ENCODE data around the gene KCNH6.

The KCNH6 gene

GRCh38 chr17:63514477-63514876 is 8.7 kb upstream of the KCNH6 start:
- DNase-seq: no peak

- no peak for DNase-seq
These were observed 8.2 kb upstream of the KCNH6 start for GRCh38 chr17:63514974-63515373.

DNA sequence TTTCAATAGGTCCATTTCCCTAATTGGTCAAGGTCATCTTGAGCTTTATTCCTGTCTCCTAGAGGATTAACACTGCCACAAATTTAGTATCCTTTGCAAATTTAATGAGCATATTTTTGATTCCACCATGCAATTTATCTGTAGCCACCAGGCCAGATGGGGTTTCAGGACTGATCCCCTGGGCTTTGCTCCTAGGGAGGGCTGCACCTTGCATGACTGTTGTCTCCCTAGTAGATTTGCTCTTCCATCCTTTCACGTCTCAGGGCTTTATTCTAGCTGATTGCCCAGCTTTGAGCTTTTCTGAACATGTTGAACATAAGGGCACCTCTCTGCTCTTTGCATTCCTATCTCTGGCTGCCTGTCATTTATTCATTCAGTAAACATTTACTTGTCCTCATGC is 7.7 kb upstream of the KCNH6 start:
- DNase-seq: no peak

DNA sequence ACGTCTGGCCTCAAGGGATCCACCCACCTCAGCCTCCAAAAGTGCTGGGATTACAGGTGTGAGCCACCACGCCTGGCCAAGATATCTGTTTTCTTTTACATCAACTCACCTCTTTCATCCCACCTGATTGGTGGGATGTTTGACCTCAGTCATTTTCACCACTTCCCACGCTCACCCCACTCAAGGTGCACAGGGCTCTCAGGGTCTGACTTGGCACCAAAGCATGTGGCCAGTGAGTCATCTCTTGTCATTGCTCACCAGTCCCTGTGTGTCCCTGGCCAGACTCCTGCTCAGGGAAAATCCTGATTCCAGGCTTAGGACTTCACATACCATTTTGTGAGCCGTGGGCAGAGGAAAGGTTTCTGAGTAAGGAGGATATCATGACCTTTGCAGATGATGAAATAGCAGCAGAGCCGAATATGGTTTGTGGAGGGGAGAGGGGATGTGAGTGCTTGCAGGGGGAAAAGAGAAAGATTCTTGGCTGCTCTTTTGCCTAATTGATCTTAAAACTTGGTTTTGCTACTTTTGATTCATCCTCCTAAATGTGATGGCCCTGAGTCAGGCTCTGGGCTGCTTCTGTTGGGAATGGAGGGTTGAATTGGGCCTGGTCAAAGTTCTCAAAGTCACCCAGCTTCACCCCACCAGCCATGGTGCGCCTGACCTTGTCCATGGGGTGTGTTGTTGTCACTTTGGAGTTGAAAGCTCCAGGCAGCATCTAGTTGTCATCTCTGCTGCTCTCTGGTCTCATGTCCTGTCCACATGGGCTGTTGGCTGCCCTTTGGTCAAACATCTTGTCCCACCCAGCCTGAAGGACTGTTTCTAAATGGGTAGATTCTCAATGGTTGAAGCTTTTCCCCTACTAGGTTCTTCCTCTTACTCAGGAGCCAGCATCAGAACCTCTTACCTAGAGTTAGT is 6.0 kb upstream of the KCNH6 start:
- DNase-seq: no peak

GRCh38 chr17:63517825-63518534 is 5.2 kb upstream of the KCNH6 start:
- DNase-seq: no peak

DNA sequence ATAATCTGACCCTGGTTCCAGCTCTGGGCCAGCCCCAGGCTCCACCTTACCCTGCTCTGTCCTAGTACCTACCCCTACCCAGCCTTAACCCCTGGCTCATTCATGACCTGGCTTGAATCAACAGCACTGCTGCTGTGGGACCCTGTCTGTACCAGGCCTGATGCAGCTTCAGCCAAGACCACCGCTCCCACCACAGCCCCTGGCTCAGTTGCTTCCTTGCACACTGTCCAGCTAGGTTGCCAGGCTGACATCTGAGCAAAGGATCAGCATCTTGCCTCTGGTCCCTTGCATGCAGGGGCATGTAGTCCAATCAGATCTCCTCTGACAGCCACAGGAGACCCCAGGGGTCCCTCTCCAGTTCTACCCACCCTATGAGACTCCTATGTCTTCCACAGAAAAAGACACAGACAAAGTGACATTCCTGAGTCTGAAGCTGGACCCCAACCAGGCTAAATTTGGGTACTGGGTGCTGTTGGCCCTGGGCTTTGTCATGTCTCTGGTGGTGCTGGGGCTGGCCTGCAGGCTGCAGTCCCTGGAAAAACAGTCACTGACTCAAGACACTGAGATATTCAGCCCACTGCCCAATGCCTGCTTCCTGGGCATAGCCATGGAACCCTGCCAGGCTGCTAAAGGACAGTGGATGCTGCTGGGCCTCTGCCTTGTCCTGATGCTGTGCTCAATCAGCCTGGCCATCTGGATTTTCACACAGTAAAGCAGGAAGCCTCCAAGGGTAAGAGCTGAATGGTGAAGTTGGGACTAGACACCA is 3.9 kb upstream of the KCNH6 start:
- DNase-seq: no peak

GRCh38 chr17:63519972-63520882 is 2.9 kb upstream of the KCNH6 start:
- DNase-seq: no peak

GRCh38 chr17:63524051-63524450 is 893 bp downstream of the KCNH6 start:
- DNase-seq: no peak

- no peak for DNase-seq
These were observed 2.2 kb downstream of the KCNH6 start for GRCh38 chr17:63525190-63525946.

DNA sequence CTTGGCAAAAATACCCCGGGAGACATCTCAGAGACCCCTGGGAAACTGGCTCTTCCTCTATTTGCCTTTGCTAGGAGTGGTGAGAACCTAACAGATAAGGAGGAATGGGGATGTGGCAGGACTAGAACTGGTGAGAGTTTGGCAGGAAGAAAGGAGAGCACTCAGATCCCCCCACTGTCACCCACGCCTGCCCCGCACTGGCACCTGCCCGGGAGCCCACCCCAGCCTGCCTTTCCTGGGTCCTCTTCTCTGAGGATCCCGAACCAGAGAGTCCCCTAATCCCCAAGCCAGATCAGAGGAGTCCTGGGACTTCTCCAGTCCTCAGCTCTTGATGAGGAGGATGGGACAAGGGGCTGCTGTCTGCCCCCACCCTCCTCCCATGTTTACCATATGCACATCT is 3.7 kb downstream of the KCNH6 start:
- DNase-seq: no peak

GRCh38 chr17:63528183-63528582 is 5.0 kb downstream of the KCNH6 start:
- DNase-seq: no peak

DNA sequence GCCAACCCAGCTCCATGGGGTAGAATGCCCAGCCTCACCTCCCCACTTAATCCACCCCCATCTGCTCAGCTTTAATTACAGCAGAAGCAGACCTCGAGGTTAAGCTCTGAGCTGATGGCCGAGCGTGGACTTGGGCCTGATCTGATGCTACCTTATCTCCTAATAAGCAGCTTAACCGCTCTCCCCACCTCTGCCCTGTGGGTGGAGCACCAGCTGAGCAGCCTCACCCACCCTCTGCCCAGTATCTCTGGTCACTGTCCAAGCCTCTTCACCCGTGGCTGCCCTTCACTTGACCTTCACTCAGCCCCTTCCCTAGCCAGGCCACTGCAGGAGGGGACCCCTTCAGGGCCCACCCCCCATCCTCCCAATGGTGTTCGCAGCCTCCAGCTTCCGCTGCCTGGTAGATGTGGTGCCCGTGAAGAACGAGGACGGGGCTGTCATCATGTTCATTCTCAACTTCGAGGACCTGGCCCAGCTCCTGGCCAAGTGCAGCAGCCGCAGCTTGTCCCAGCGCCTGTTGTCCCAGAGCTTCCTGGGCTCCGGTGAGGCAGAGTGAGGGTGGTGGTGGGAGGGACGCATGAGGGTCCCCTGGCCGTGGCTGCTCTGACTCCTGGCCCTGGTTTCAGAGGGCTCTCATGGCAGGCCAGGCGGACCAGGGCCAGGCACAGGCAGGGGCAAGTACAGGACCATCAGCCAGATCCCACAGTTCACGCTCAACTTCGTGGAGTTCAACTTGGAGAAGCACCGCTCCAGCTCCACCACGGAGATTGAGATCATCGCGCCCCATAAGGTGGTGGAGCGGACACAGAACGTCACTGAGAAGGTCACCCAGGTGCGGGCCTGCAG is 6.8 kb downstream of the KCNH6 start:
- DNase-seq: no peak

- no peak for DNase-seq
These were observed 7.4 kb downstream of the KCNH6 start for GRCh38 chr17:63530557-63531021.

DNA sequence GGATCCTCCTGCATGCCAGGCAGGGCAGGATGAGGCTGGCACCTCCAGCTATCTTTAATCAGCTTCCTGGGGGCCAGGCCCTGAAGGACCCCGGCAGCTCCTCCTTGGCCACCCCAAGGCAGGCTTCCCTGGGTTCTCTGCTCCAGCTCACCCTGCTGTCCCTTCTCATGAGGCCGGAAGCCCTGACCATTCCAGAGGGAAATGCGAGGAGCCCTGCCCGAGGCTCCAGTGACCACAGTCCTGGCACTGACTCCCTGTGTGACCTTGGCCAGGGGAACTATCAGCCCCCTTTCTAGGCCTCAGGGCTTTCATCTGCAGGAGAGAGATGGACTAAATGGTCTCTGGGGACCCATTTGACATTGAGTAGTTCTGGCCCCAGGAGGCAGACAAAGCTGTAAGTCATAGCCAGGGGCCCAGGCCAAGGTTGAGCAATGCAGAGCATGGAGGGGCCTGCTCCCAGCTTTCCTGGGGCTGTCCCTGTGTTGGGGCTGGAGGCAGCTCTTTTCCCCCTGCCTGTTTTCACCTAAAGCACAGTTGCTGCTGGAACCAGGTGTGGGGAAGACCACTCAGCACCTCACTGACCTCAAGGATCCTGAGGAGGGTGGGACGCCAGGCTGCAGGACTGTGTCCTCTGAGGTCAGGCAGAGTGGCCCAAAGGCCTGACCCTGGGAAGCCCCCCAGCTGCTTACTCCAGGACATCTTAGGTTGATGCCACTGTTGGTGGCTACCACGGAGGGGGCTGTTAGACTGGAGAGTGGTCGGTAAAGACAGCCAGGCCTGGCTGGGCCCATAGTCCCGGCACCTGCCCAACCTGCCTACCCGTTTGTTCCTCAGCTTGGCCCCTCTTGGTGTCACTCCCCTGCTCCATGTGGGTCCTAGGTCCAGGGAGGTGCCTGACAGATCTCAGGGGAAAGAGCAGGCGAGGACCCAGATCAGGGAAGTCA is 8.1 kb downstream of the KCNH6 start:
- DNase-seq: no peak

GRCh38 chr17:63533433-63534077 is 10.4 kb downstream of the KCNH6 start:
- DNase-seq: no peak

DNA sequence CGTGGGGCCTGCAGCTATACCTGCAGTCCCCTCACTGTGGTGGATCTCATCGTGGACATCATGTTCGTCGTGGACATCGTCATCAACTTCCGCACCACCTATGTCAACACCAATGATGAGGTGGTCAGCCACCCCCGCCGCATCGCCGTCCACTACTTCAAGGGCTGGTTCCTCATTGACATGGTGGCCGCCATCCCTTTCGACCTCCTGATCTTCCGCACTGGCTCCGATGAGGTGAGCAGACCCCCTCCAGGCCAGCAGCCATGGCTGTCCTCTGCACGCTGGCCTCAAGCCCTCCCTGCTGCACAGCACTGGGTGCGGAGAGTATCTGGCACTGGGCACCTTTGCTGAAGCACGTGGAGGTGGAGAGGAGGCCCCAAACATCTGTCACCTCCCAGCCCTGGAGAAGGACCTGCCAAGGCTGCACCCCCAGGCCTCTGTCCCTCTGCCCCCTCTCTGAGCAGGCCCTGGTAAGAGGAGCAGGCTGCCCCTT is 11.0 kb downstream of the KCNH6 start:
- no peak for DNase-seq

DNA sequence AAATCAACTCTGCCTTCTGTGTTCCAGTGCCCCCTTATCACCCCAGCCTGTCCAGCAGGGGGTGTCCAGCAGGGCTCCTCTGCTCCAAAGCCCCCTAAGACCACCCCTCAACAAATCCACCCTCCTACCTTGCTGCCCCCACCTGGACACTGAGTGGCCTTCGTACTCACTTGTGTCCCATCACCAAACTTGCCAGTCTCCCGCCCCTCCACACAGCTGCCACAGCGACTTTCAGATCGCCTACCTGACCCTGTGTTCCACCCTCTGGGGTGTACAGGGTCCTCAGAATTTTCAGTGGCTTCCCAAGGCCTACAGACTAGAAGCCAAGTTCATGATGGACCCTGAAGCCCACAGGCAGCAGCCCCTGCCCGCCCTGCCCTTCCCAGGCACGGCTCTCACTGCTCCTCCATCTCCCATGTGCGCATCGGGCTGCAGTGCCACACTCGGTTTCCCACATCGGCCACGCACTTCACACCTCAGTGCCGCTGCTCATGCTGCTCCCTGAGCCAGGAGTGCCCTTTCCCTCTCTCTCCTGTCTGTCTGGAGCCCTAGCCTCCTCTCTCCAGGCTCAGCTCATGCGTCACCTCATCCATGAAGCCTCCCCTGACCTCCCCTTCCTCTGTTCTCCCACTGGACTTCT is 11.8 kb downstream of the KCNH6 start:
- no peak for DNase-seq

DNA sequence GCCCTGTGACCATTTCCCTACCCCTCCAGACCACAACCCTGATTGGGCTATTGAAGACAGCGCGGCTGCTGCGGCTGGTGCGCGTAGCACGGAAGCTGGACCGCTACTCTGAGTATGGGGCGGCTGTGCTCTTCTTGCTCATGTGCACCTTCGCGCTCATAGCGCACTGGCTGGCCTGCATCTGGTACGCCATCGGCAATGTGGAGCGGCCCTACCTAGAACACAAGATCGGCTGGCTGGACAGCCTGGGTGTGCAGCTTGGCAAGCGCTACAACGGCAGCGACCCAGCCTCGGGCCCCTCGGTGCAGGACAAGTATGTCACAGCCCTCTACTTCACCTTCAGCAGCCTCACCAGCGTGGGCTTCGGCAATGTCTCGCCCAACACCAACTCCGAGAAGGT is 12.5 kb downstream of the KCNH6 start:
- no peak for DNase-seq
